HepG2 (cell line): ENCODE data around the gene RYR2. TPM values are rescaled to one million over a fixed set of nuclear protein-coding genes. Genes with fewer than 3 reads are reported as not detected.

Source experiments
- CENPT ChIP-seq: sonication (generic); formaldehyde crosslinking; IDR thresholded peaks from 2 replicates; pipeline ENCODE4 v1.8.0; 2022; ENCODE audit warnings: low read depth, mild to moderate bottlenecking, moderate library complexity, missing genetic modification reagents
- FOXA1 ChIP-seq, 2 experiments: fragments of 450-650 bp in 1 of 2; sonication (generic) in 1 of 2; formaldehyde crosslinking in 1 of 2; IDR thresholded peaks; 2 replicates each; pipeline versions ENCODE4 v1.4.0 to v1.6.1; 2016 to 2020; ENCODE audit warnings: missing genetic modification reagents in 1 of 2
- GABPA ChIP-seq, 2 experiments: IDR thresholded peaks; 2 replicates each; pipeline ENCODE4 v1.6.1; 2011 to 2016; ENCODE audit warnings: low read depth in 2 of 2, low read length in 1 of 2, missing biosample characterization in 1 of 2, missing genetic modification characterization in 1 of 2
- GATA4 ChIP-seq: sonication (generic); IDR thresholded peaks from 2 replicates; pipeline ENCODE4 v1.6.1; 2016; ENCODE audit warnings: antibody characterized with exemption, low read depth, borderline replicate concordance
- GMEB2 ChIP-seq: IDR thresholded peaks from 2 replicates; pipeline ENCODE4 v1.6.1; 2016; ENCODE audit warnings: missing biosample characterization, missing genetic modification reagents, low read depth
- MLLT10 ChIP-seq: sonication (generic); formaldehyde crosslinking; IDR thresholded peaks from 2 replicates; pipeline ENCODE4 v1.4.0; 2020; ENCODE audit warnings: missing genetic modification reagents
- MTF1 ChIP-seq: sonication (generic); formaldehyde crosslinking; IDR thresholded peaks from 2 replicates; pipeline ENCODE4 v1.5.0; 2020; ENCODE audit warnings: missing genetic modification reagents
- MYC ChIP-seq: sonication (generic); formaldehyde crosslinking; IDR thresholded peaks from 2 replicates; pipeline ENCODE4 v1.9.0; 2021; ENCODE audit warnings: missing genetic modification reagents, borderline replicate concordance
- MZF1 ChIP-seq: sonication (generic); formaldehyde crosslinking; IDR thresholded peaks from 2 replicates; pipeline ENCODE4 v1.8.1; 2023; ENCODE audit warnings: mild to moderate bottlenecking, missing genetic modification reagents, borderline replicate concordance
- NCOA1 ChIP-seq: sonication (generic); formaldehyde crosslinking; IDR thresholded peaks from 2 replicates; pipeline ENCODE4 v1.9.0; 2021; ENCODE audit warnings: missing genetic modification reagents
- SNAPC2 ChIP-seq: sonication (generic); formaldehyde crosslinking; IDR thresholded peaks from 2 replicates; pipeline ENCODE4 v1.8.1; 2022; ENCODE audit warnings: mild to moderate bottlenecking, missing genetic modification reagents
- STAT5B ChIP-seq: sonication (generic); formaldehyde crosslinking; IDR thresholded peaks from 2 replicates; pipeline ENCODE4 v1.4.0; 2020; ENCODE audit warnings: missing genetic modification reagents
- TEAD2 ChIP-seq: sonication (generic); formaldehyde crosslinking; IDR thresholded peaks from 2 replicates; pipeline ENCODE4 v1.9.0; 2021; ENCODE audit warnings: missing genetic modification reagents
- TGIF2 ChIP-seq: IDR thresholded peaks from 2 replicates; pipeline ENCODE4 v1.6.1; 2016; ENCODE audit warnings: control low read depth, missing compliant biosample characterization
- THRA ChIP-seq: sonication (generic); formaldehyde crosslinking; IDR thresholded peaks from 2 replicates; pipeline ENCODE4 v1.4.0; 2020; ENCODE audit warnings: missing genetic modification reagents, borderline replicate concordance
- WIZ ChIP-seq: sonication (generic); formaldehyde crosslinking; IDR thresholded peaks from 2 replicates; pipeline ENCODE4 v1.5.1; 2020; ENCODE audit warnings: mild to moderate bottlenecking, missing genetic modification reagents
- ZBTB1 ChIP-seq: sonication (generic); formaldehyde crosslinking; IDR thresholded peaks from 2 replicates; pipeline ENCODE4 v1.4.0; 2020; ENCODE audit warnings: missing genetic modification reagents, borderline replicate concordance
- ZBTB8A ChIP-seq: sonication (generic); formaldehyde crosslinking; IDR thresholded peaks from 2 replicates; pipeline ENCODE4 v1.4.0; 2020; ENCODE audit warnings: mild to moderate bottlenecking, low read depth, missing genetic modification reagents, borderline replicate concordance
- ZNF101 ChIP-seq: sonication (generic); formaldehyde crosslinking; IDR thresholded peaks from 2 replicates; pipeline ENCODE4 v1.4.0; 2020; ENCODE audit warnings: mild to moderate bottlenecking, low read depth, missing genetic modification reagents, borderline replicate concordance
- ZNF124 ChIP-seq: sonication (generic); formaldehyde crosslinking; IDR thresholded peaks from 2 replicates; pipeline ENCODE4 v1.4.0; 2020; ENCODE audit warnings: missing genetic modification reagents
- ZNF18 ChIP-seq: sonication (generic); formaldehyde crosslinking; IDR thresholded peaks from 2 replicates; pipeline ENCODE4 v1.8.0; 2022; ENCODE audit warnings: mild to moderate bottlenecking, missing genetic modification reagents; ENCODE audit not compliant: insufficient replicate concordance
- ZNF24 ChIP-seq: fragments of 450-650 bp; IDR thresholded peaks from 2 replicates; pipeline ENCODE4 v1.6.1; 2017; ENCODE audit warnings: antibody characterized with exemption, mild to moderate bottlenecking
- ZNF44 ChIP-seq: sonication (generic); formaldehyde crosslinking; IDR thresholded peaks from 2 replicates; pipeline ENCODE4 v1.5.1; 2020; ENCODE audit warnings: mild to moderate bottlenecking, missing genetic modification reagents
- ZNF510 ChIP-seq: sonication (generic); formaldehyde crosslinking; IDR thresholded peaks from 2 replicates; pipeline ENCODE4 v1.4.0; 2020; ENCODE audit warnings: low read depth, mild to moderate bottlenecking, missing genetic modification reagents
- ZNF605 ChIP-seq: sonication (generic); formaldehyde crosslinking; IDR thresholded peaks from 2 replicates; pipeline ENCODE4 v1.8.0; 2022; ENCODE audit warnings: mild to moderate bottlenecking, missing genetic modification reagents
- ZNF614 ChIP-seq: IDR thresholded peaks from 2 replicates; pipeline ENCODE4 v1.6.1; 2018; ENCODE audit warnings: missing biosample characterization, missing genetic modification reagents, inconsistent platforms, borderline replicate concordance
- polyA plus RNA-seq, 8 experiments: library from polyadenylated mRNA; depleted of rRNA in 3 of 8; stranded (reverse) in 7 of 8; unstranded in 1 of 8; fragments of >200 nt; fragmentation: Illumina TruSeq in 4 of 8; extraction: Trizol in 4 of 8; gene quantifications; 2 replicates each; pipeline versions ENCODE4 v1.2.1 to v1.2.3, GENCODE V29; 2011 to 2016; ENCODE audit warnings: low read depth in 4 of 8, missing spikeins in 1 of 8, mixed read lengths in 1 of 8; ENCODE audit not compliant: insufficient read depth in 1 of 8
- total RNA-seq, 5 experiments: library from RNA; depleted of rRNA; stranded (reverse); fragments of >200 nt; fragmentation: Illumina TruSeq; extraction: Trizol; gene quantifications; 2 replicates each; pipeline ENCODE4 v1.2.3, GENCODE V29; 2016; ENCODE audit warnings: low read depth in 1 of 5

The RYR2 gene
- total and polyA plus RNA-seq, 2 of the 13 experiments (the other 11 are each of a cell fraction or from before 2014, with no cell fraction given) = not detected

GRCh38 chr1:237864338-237865244 lies 822.6 kb downstream of the RYR2 start (continued):
- TF ChIP-seq GABPA (IDR thresholded peaks at IDR 0.05; ENCODE audit: low read depth, low read length) (no peak), GABPA (CRISPR knock-in tag; IDR thresholded peaks at IDR 0.05; ENCODE audit: low read depth) (peak; percentile 44; the same call in 1 of the 2 replicates), MLLT10 (CRISPR knock-in tag) (no peak), SNAPC2 (peak; percentile 82), NCOA1 (CRISPR knock-in tag) (no peak), TEAD2 (CRISPR knock-in tag) (no peak), ZNF24 (no peak), MZF1 (CRISPR knock-in tag) (no peak), GMEB2 (CRISPR knock-in tag) (no peak), CENPT (no peak), ZNF614 (0 out of 2 replicates have a peak, but pooled peaks have one; percentile 38), MYC (CRISPR knock-in tag) (peak; percentile 99), ZNF101 (CRISPR knock-in tag) (no peak), ZNF510 (no peak), ZNF44 (CRISPR knock-in tag) (no peak), ZBTB1 (CRISPR knock-in tag) (no peak), STAT5B (no peak), ZNF605 (CRISPR knock-in tag) (no peak; the same call in 1 of the 2 replicates), ZBTB8A (CRISPR knock-in tag) (no peak), TGIF2 (CRISPR knock-in tag) (peak; percentile 75; the same call in 1 of the 2 replicates), MTF1 (CRISPR knock-in tag) (no peak), FOXA1 (IDR thresholded peaks at IDR 0.05) (no peak), FOXA1 (CRISPR knock-in tag; IDR thresholded peaks at IDR 0.05) (peak; percentile 74), GATA4 (no peak), ZNF124 (CRISPR knock-in tag) (no peak; the same call in 1 of the 2 replicates), ZNF18 (peak; percentile 32), WIZ (CRISPR knock-in tag) (peak; percentile 84; the same call in 1 of the 2 replicates), THRA (CRISPR knock-in tag) (peak; percentile 88; the same call in 1 of the 2 replicates)
